ENCODE measurements around the gene EZH1. TPM values are rescaled to one million over a fixed set of nuclear protein-coding genes. Genes with fewer than 3 reads are reported as not detected.

Gene EZH1
- total and polyA plus RNA-seq, 2 of the 4 experiments (the other 2 are of a cell fraction): 17.6 to 27.3 TPM

DNA sequence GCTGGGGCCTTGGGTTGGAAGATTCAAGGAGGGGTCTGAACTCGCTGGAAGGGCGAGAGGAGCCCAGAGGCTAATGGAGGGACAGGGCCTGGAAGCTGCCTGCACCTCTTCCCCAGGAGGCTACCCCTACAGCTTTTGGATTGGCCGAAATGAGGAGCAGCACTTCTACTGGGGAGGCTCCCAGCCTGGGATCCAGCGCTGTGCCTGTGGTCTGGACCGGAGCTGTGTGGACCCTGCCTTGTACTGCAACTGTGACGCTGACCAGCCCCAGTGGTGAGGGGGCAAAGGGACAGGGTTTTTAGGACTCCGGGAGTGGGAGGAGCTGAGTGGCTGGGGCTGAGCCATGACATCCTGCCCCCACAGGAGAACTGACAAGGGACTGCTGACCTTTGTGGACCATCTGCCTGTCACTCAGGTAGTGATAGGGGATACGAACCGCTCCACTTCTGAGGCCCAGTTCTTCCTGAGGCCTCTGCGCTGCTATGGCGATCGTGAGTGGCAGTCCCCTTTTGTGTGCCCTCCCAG lies 53.8 kb downstream of the EZH1 start:
- POLR2A ChIA-PET (ENCODE audit: unreplicated experiment): no interaction called here
- Histone ChIP-seq H2BK15ac (ENCODE audit: low read depth, low read length) (no peak overlapping the region), H3K14ac (replicated peaks; ENCODE audit: low read depth, low read length) (no peak overlapping the region), H3K4ac (ENCODE audit: low read depth, low read length) (no peak overlapping the region), H4K5ac (ENCODE audit: low read depth, low read length) (no peak overlapping the region), H3K4me2 (ENCODE audit: low read depth, low read length) (no peak overlapping the region), H3K9me1 (ENCODE audit: insufficient read depth, low read length) (peaks cover 5% of the 10 kb centered on the region), H3K23ac (ENCODE audit: low read depth, low read length) (no peak overlapping the region), H3K36me3 (ENCODE audit: control insufficient read depth, insufficient read depth, low read length) (peaks cover 68% of the 10 kb centered on the region), H3K27me3 (ENCODE audit: control insufficient read depth, insufficient read depth, low read length) (no peaks in the 10 kb centered on the region), H2BK5ac (ENCODE audit: low read depth, low read length, poor library complexity, severe bottlenecking) (no peak overlapping the region), H2AK9ac (replicated peaks; ENCODE audit: low read depth, low read length, poor library complexity) (peak overlapping the region; percentile 16), H3K9me3 (ENCODE audit: control insufficient read depth, insufficient read depth, low read length) (no peaks in the 10 kb centered on the region), H4K91ac (ENCODE audit: insufficient read depth, low read depth, low read length) (no peak overlapping the region), H3K27ac (ENCODE audit: insufficient read depth, low read length) (no peak overlapping the region), H3K56ac (ENCODE audit: extremely low read depth, insufficient read depth, low read length) (no peak overlapping the region), H4K20me1 (ENCODE audit: insufficient read depth, low read length) (no peaks in the 10 kb centered on the region), H2BK20ac (ENCODE audit: low read depth, low read length) (no peak overlapping the region), H3K4me1 (ENCODE audit: control insufficient read depth, insufficient read depth, low read length) (no peaks in the 10 kb centered on the region), H2AK5ac (ENCODE audit: low read depth, low read length) (no peak overlapping the region), H3K79me1 (ENCODE audit: low read depth in 1 of 2, low read length in 2 of 2) (no peaks in the 10 kb centered on the region), H2BK120ac (ENCODE audit: low read depth, low read length) (no peak overlapping the region), H2AFZ (replicated peaks; ENCODE audit: low read length, poor library complexity) (no peak overlapping the region), H4K8ac (ENCODE audit: low read depth in 2 of 2, low read length in 2 of 2) (no peak overlapping the region), H3K18ac (ENCODE audit: low read depth, low read length) (no peak overlapping the region), H3K4me3 (ENCODE audit: insufficient read depth, low read depth, low read length) (no peak overlapping the region), H3K9ac (ENCODE audit: low read depth, low read length) (no peak overlapping the region)
- WGBS, 2 experiments (ENCODE audit: extremely low coverage in 2 of 2, insufficient read length in 1 of 2): 54% methylated on average over 3 of the region's 12 CpGs; no CpG with 5 or more reads in 1 of the 2 experiments
- TF ChIP-seq RFX5 (IDR thresholded peaks at IDR 0.05; ENCODE audit: low read depth, low read length): no peak
- TF ChIP-seq, protein P1, sequence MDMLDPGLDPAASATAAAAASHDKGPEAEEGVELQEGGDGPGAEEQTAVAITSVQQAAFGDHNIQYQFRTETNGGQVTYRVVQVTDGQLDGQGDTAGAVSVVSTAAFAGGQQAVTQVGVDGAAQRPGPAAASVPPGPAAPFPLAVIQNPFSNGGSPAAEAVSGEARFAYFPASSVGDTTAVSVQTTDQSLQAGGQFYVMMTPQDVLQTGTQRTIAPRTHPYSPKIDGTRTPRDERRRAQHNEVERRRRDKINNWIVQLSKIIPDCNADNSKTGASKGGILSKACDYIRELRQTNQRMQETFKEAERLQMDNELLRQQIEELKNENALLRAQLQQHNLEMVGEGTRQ (IDR thresholded peaks at IDR 0.05; ENCODE audit: low read depth, low read length): no peak
- no peak for TF ChIP-seq MXI1 (IDR thresholded peaks at IDR 0.05; ENCODE audit: borderline replicate concordance, low read depth, low read length)
- no peak for TF ChIP-seq RAD21 (IDR thresholded peaks at IDR 0.05; ENCODE audit: low read length)
- TF ChIP-seq SMC3 (IDR thresholded peaks at IDR 0.05; ENCODE audit: low read depth, low read length): no peak
- TF ChIP-seq NFE2L2 (IDR thresholded peaks at IDR 0.05; ENCODE audit: low read depth, low read length): no peak
- TF ChIP-seq, protein P2, sequence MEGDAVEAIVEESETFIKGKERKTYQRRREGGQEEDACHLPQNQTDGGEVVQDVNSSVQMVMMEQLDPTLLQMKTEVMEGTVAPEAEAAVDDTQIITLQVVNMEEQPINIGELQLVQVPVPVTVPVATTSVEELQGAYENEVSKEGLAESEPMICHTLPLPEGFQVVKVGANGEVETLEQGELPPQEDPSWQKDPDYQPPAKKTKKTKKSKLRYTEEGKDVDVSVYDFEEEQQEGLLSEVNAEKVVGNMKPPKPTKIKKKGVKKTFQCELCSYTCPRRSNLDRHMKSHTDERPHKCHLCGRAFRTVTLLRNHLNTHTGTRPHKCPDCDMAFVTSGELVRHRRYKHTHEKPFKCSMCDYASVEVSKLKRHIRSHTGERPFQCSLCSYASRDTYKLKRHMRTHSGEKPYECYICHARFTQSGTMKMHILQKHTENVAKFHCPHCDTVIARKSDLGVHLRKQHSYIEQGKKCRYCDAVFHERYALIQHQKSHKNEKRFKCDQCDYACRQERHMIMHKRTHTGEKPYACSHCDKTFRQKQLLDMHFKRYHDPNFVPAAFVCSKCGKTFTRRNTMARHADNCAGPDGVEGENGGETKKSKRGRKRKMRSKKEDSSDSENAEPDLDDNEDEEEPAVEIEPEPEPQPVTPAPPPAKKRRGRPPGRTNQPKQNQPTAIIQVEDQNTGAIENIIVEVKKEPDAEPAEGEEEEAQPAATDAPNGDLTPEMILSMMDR (conservative IDR thresholded peaks at IDR 0.05; ENCODE audit: low read depth, low read length): no peak
- no peak for TF ChIP-seq CEBPB (IDR thresholded peaks at IDR 0.05; ENCODE audit: low read depth, low read length)
- TF ChIP-seq FOS (IDR thresholded peaks at IDR 0.05; ENCODE audit: low read depth, low read length): no peak
- no peak for TF ChIP-seq CHD1 (IDR thresholded peaks at IDR 0.05; ENCODE audit: low read depth, low read length)
- TF ChIP-seq, protein P3, sequence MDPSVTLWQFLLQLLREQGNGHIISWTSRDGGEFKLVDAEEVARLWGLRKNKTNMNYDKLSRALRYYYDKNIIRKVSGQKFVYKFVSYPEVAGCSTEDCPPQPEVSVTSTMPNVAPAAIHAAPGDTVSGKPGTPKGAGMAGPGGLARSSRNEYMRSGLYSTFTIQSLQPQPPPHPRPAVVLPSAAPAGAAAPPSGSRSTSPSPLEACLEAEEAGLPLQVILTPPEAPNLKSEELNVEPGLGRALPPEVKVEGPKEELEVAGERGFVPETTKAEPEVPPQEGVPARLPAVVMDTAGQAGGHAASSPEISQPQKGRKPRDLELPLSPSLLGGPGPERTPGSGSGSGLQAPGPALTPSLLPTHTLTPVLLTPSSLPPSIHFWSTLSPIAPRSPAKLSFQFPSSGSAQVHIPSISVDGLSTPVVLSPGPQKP (IDR thresholded peaks at IDR 0.05; ENCODE audit: borderline replicate concordance, low read depth, low read length): no peak
- no peak for TF ChIP-seq MAZ (IDR thresholded peaks at IDR 0.05; ENCODE audit: borderline replicate concordance, low read depth, low read length)
- TF ChIP-seq BHLHE40 (IDR thresholded peaks at IDR 0.05; ENCODE audit: low read depth, low read length): no peak
- no peak for TF ChIP-seq POLR2A (IDR thresholded peaks at IDR 0.05; ENCODE audit: low read depth, low read length)
- no peak for TF ChIP-seq RCOR1 (IDR thresholded peaks at IDR 0.05; ENCODE audit: insufficient replicate concordance, low read length)
- no peak for DNase-seq
- in situ Hi-C loops (cut with MboI; ENCODE audit: low sequenced_read_pairs): loop anchor here (25.0 kb wide), 1 partner anchor 621 kb away; no protein-coding TSS in a partner anchor
- CTCF ChIA-PET: no interaction called here
- ATAC-seq (ENCODE audit: low read depth): no peak
- intact Hi-C loops (cut with micrococcal nuclease): no loop called here
- TSS peak; percentile 63 for BruUV-seq (replicated peaks)
- dilution Hi-C loops (cut with HindIII; ENCODE audit: low sequenced_read_pairs, unreplicated experiment): no loop called here

All from IMR-90 (cell line).